ENCODE data around the gene UNC13A. TPM values are rescaled to one million over a fixed set of nuclear protein-coding genes. Genes with fewer than 3 reads are reported as not detected.
"Not testable (repeated sequence)": the region's sequence is repeated elsewhere in the genome, so short reads cannot be mapped to it uniquely, and the experiment has no call there.

Gene UNC13A
- polyA plus RNA-seq, 3 donors: 0.01 TPM; not detected in 2

- peaks cover 39% of the 10 kb centered on the region for H3K79me2 ChIP-seq (ENCODE audit: insufficient read depth, low read length)
- WGBS (ENCODE audit: insufficient coverage): 16% methylated on average over 19 of the region's 19 CpGs
- H3K4me1 Mint-ChIP-seq: peaks cover 38% of the 10 kb centered on the region
- peaks cover 51 to 54% of the 10 kb centered on the region in 2 donors for H3K4me1 ChIP-seq (ENCODE audit: control insufficient read depth in 1 of 2, insufficient read depth in 2 of 2, low read length in 2 of 2)
- H3K36me3 Mint-ChIP-seq: peaks cover 8 to 21% of the 10 kb centered on the region in 2 donors
- peak overlapping the region; percentile 91 for H3K4me2 ChIP-seq (replicated peaks; ENCODE audit: extremely low read depth, low read length, poor library complexity, severe bottlenecking)
- no peak for TF ChIP-seq CTCF (IDR thresholded peaks at IDR 0.05)
- peaks cover 8 to 15% of the 10 kb centered on the region in 2 donors for H3K36me3 ChIP-seq (replicated peaks in 1 of 2; ENCODE audit: control insufficient read depth in 1 of 2, insufficient read depth in 2 of 2, low read length in 2 of 2)
- peak overlapping the region; percentile 7 for H3K9ac ChIP-seq (ENCODE audit: insufficient read depth, low read length, poor library complexity, severe bottlenecking)
- no peaks in the 10 kb centered on the region for H3K27me3 ChIP-seq (ENCODE audit: control insufficient read depth in 2 of 2, insufficient read depth in 2 of 2, low read length in 2 of 2)
- no peaks in the 10 kb centered on the region for H3K9me3 ChIP-seq (replicated peaks in 1 of 2; ENCODE audit: control insufficient read depth in 1 of 2, insufficient read depth in 1 of 2, low read length in 2 of 2)
- peaks cover 9% of the 10 kb centered on the region for H4K20me1 ChIP-seq (ENCODE audit: insufficient read depth, low read length)
- peak overlapping the region; percentile 13 to 93 (median 34) for H3K4me3 ChIP-seq (replicated peaks in 1 of 3; ENCODE audit: low read depth in 2 of 3, low read length in 3 of 3)
- H3K9me3 Mint-ChIP-seq: no peaks in the 10 kb centered on the region
- intact Hi-C loops (cut with micrococcal nuclease): loop anchor here (5.0 kb wide), 1 partner anchor 43 kb away; the partner anchor contains the start of gene PGLS (in 2 of the 2)
- DNase-seq: no peak
- H3K4me3 Mint-ChIP-seq: peak overlapping the region; percentile 65 to 76
- H3K27ac Mint-ChIP-seq: peak overlapping the region; percentile 37 to 88 (median 69)
- peak overlapping the region; percentile 46 to 61 for H3K27ac ChIP-seq (ENCODE audit: low read depth in 1 of 2, low read length in 2 of 2)
- peaks cover 0 to 3% (median under 1%) of the 10 kb centered on the region in 3 donors for H3K27me3 Mint-ChIP-seq (ENCODE audit: low read depth in 3 of 3)
- H2AFZ ChIP-seq (ENCODE audit: insufficient read depth, low read depth, low read length, poor library complexity, severe bottlenecking): peak overlapping the region; percentile 80
These were observed 133.1 kb downstream of the UNC13A start for GRCh38 chr19:17554968-17555479.

- peaks cover 0 to 3% of the 10 kb centered on the region in 2 donors for H3K36me3 Mint-ChIP-seq
- H3K27ac Mint-ChIP-seq: peak overlapping the region in 5 of 7 donors; percentile 15 to 72 (median 32)
- peaks cover 0 to 2% (median 0%) of the 10 kb centered on the region in 7 donors for H3K9me3 Mint-ChIP-seq
- Histone ChIP-seq H3K79me2 (ENCODE audit: insufficient read depth, low read length) (peaks cover 22% of the 10 kb centered on the region), H3K27me3 (ENCODE audit: control insufficient read depth in 2 of 2, insufficient read depth in 2 of 2, low read length in 2 of 2) (no peaks in the 10 kb centered on the region), H2AFZ (ENCODE audit: insufficient read depth, low read depth, low read length, poor library complexity, severe bottlenecking) (peak overlapping the region; percentile 23), H3K36me3 (replicated peaks in 1 of 2; ENCODE audit: control insufficient read depth in 1 of 2, insufficient read depth in 2 of 2, low read length in 2 of 2) (no peaks in the 10 kb centered on the region), H3K9ac (ENCODE audit: insufficient read depth, low read length, poor library complexity, severe bottlenecking) (no peak overlapping the region), H3K4me1 (ENCODE audit: control insufficient read depth in 1 of 2, insufficient read depth in 2 of 2, low read length in 2 of 2) (peaks cover 33 to 37% of the 10 kb centered on the region in 2 donors), H3K4me2 (replicated peaks; ENCODE audit: extremely low read depth, low read length, poor library complexity, severe bottlenecking) (peak overlapping the region; percentile 8), H3K27ac (ENCODE audit: low read depth in 1 of 2, low read length in 2 of 2) (no peak overlapping the region), H3K4me3 (replicated peaks in 1 of 3; ENCODE audit: low read depth in 2 of 3, low read length in 3 of 3) (no peak overlapping the region), H3K9me3 (replicated peaks in 1 of 2; ENCODE audit: control insufficient read depth in 1 of 2, insufficient read depth in 1 of 2, low read length in 2 of 2) (no peaks in the 10 kb centered on the region), H4K20me1 (ENCODE audit: insufficient read depth, low read length) (peaks cover 5% of the 10 kb centered on the region)
- peak in 1 of 3 donors; percentile 32 for DNase-seq
- WGBS (ENCODE audit: insufficient coverage): 30% methylated on average over 3 of the region's 7 CpGs
- peaks cover 31% of the 10 kb centered on the region for H3K4me1 Mint-ChIP-seq
- peak overlapping the region in 1 of 2 donors; percentile 30 for H3K4me3 Mint-ChIP-seq
- H3K27me3 Mint-ChIP-seq (ENCODE audit: low read depth in 3 of 3): peaks cover 0 to 3% (median 0%) of the 10 kb centered on the region in 3 donors
- intact Hi-C loops (cut with micrococcal nuclease): no loop called here
- no peak for TF ChIP-seq CTCF (IDR thresholded peaks at IDR 0.05)
These were observed 134.9 kb downstream of the UNC13A start for GRCh38 chr19:17553256-17553655.

- H3K9ac ChIP-seq (ENCODE audit: insufficient read depth, low read length, poor library complexity, severe bottlenecking); H3K27ac Mint-ChIP-seq; DNase-seq; H3K27me3 ChIP-seq (ENCODE audit: control insufficient read depth in 2 of 2, insufficient read depth in 2 of 2, low read length in 2 of 2); H3K36me3 ChIP-seq (replicated peaks in 1 of 2; ENCODE audit: control insufficient read depth in 1 of 2, insufficient read depth in 2 of 2, low read length in 2 of 2); H3K27me3 Mint-ChIP-seq (ENCODE audit: low read depth in 3 of 3); H3K4me2 ChIP-seq (replicated peaks; ENCODE audit: extremely low read depth, low read length, poor library complexity, severe bottlenecking); H3K9me3 ChIP-seq (replicated peaks in 1 of 2; ENCODE audit: control insufficient read depth in 1 of 2, insufficient read depth in 1 of 2, low read length in 2 of 2); intact Hi-C loops (cut with micrococcal nuclease); H3K4me3 Mint-ChIP-seq; H3K9me3 Mint-ChIP-seq; H3K4me3 ChIP-seq (replicated peaks in 1 of 3; ENCODE audit: low read depth in 2 of 3, low read length in 3 of 3); H3K36me3 Mint-ChIP-seq; H4K20me1 ChIP-seq (ENCODE audit: insufficient read depth, low read length); H3K27ac ChIP-seq (ENCODE audit: low read depth in 1 of 2, low read length in 2 of 2): not testable (repeated sequence)
- Histone ChIP-seq H3K4me1 (ENCODE audit: control insufficient read depth in 1 of 2, insufficient read depth in 2 of 2, low read length in 2 of 2) (peaks cover 28 to 33% of the 10 kb centered on the region in 2 donors), H3K79me2 (ENCODE audit: insufficient read depth, low read length) (peaks cover 20% of the 10 kb centered on the region), H2AFZ (ENCODE audit: insufficient read depth, low read depth, low read length, poor library complexity, severe bottlenecking) (peak overlapping the region; percentile 23)
- WGBS (ENCODE audit: insufficient coverage): no CpG with 5 or more reads among the region's 4 CpGs
- peaks cover 31% of the 10 kb centered on the region for H3K4me1 Mint-ChIP-seq
These were observed 135.4 kb downstream of the UNC13A start for GRCh38 chr19:17552735-17553134.

Measured in CD14-positive monocyte (primary cell).